GM12891 (cell line): ENCODE measurements around the gene TP53BP2.

ENCODE experiments used
- POLR2A ChIP-seq: IDR thresholded peaks from 2 replicates; pipeline ENCODE4 v1.6.1; 2011; ENCODE audit warnings: low read depth, low read length, control low read depth
- POLR2AphosphoS5 ChIP-seq: IDR thresholded peaks from 2 replicates; pipeline ENCODE4 v1.6.1; 2011; ENCODE audit warnings: low read depth, low read length, control low read depth
- SPI1 ChIP-seq: IDR thresholded peaks from 2 replicates; pipeline ENCODE4 v1.6.1; 2011; ENCODE audit warnings: low read depth, low read length, control low read depth
- TAF1 ChIP-seq: IDR thresholded peaks from 2 replicates; pipeline ENCODE4 v1.6.1; 2011; ENCODE audit warnings: low read depth, low read length, control low read depth

- TF ChIP-seq POLR2A (no peak), POLR2AphosphoS5 (no peak), TAF1 (no peak), SPI1 (no peak)
Measured at GRCh38 chr1:223755992-223756775, 89.6 kb downstream of the TP53BP2 start.
